Neuronal stem cell (in vitro differentiated cells): ENCODE data around the gene MARVELD3. TPM values are rescaled to one million over a fixed set of nuclear protein-coding genes. Genes with fewer than 3 reads are reported as not detected.
A peak's percentile ranks its signal among the peaks of the same experiment; 100 is the strongest.
"Not testable (repeated sequence)": the region's sequence is repeated elsewhere in the genome, so short reads cannot be mapped to it uniquely, and the experiment has no call there.

Source experiments
- DNase-seq: peaks from one replicate; pipeline ENCODE4 v3.0.0-alpha.2; 2013; ENCODE audit warnings: low spot score
- H2AFZ ChIP-seq: one replicate; pipeline ENCODE4 v1.6.1; 2013; ENCODE audit warnings: mild to moderate bottlenecking, low read length, inconsistent platforms
- H2AK5ac ChIP-seq: 2 replicates; pipeline ENCODE4 v1.6.1; 2013; ENCODE audit warnings: low read depth, mild to moderate bottlenecking, inconsistent platforms, low read length, moderate library complexity, mixed read lengths
- H2BK120ac ChIP-seq: 2 replicates; pipeline ENCODE4 v1.6.1; 2013; ENCODE audit warnings: low read depth, mild to moderate bottlenecking, inconsistent platforms, low read length, moderate library complexity, mixed read lengths
- H2BK12ac ChIP-seq: one replicate; pipeline ENCODE4 v1.6.1; 2013; ENCODE audit warnings: low read length, inconsistent platforms
- H2BK15ac ChIP-seq: 2 replicates; pipeline ENCODE4 v1.6.1; 2013; ENCODE audit warnings: mild to moderate bottlenecking, low read length, inconsistent platforms, mixed read lengths
- H2BK5ac ChIP-seq: one replicate; pipeline ENCODE4 v1.6.1; 2013; ENCODE audit warnings: inconsistent platforms, mild to moderate bottlenecking, low read length, moderate library complexity
- H3K14ac ChIP-seq: one replicate; pipeline ENCODE4 v1.6.1; 2013; ENCODE audit warnings: low read length, inconsistent platforms
- H3K18ac ChIP-seq: 2 replicates; pipeline ENCODE4 v1.6.1; 2013; ENCODE audit warnings: low read length, inconsistent platforms
- H3K23ac ChIP-seq: 2 replicates; pipeline ENCODE4 v1.6.1; 2013; ENCODE audit warnings: low read depth, mild to moderate bottlenecking, mixed read lengths, low read length, inconsistent platforms; ENCODE audit not compliant: poor library complexity
- H3K27ac ChIP-seq: replicated peaks from 3 replicates; pipeline ENCODE4 v1.5.1; 2013; ENCODE audit warnings: low read length, inconsistent platforms
- H3K27me3 ChIP-seq, 3 experiments: 2 replicates each; pipeline ENCODE4 v1.6.1; 2013; ENCODE audit warnings: low read length in 3 of 3, mild to moderate bottlenecking in 2 of 3, inconsistent platforms in 1 of 3, low read depth in 1 of 3, mixed read lengths in 1 of 3, moderate library complexity in 1 of 3; ENCODE audit not compliant: control insufficient read depth in 3 of 3, insufficient read depth in 3 of 3
- H3K36me3 ChIP-seq, 2 donors: replicated peaks in 1 of 2; 2 replicates each; pipeline ENCODE4 v1.6.1; 2013; ENCODE audit warnings: low read length in 2 of 2; ENCODE audit not compliant: control insufficient read depth in 2 of 2, insufficient read depth in 2 of 2
- H3K4ac ChIP-seq: 2 replicates; pipeline ENCODE4 v1.6.1; 2013; ENCODE audit warnings: inconsistent platforms, mild to moderate bottlenecking, low read length, moderate library complexity
- H3K4me1 ChIP-seq, 2 donors: 1 replicate in 1 of 2; 2 replicates in 1 of 2; pipeline ENCODE4 v1.6.1; 2013; ENCODE audit warnings: low read length in 2 of 2, low read depth in 1 of 2; ENCODE audit not compliant: control insufficient read depth in 2 of 2, insufficient read depth in 1 of 2
- H3K4me2 ChIP-seq: one replicate; pipeline ENCODE4 v1.6.1; 2013; ENCODE audit warnings: mild to moderate bottlenecking, low read length, inconsistent platforms; ENCODE audit not compliant: insufficient read depth, poor library complexity, severe bottlenecking
- H3K4me3 ChIP-seq, 2 donors: 2 replicates each; pipeline ENCODE4 v1.5.1; 2013; ENCODE audit warnings: low read length in 2 of 2, mild to moderate bottlenecking in 2 of 2, inconsistent platforms in 1 of 2, moderate library complexity in 1 of 2
- H3K79me1 ChIP-seq: one replicate; pipeline ENCODE4 v1.6.1; 2013; ENCODE audit warnings: low read depth, mild to moderate bottlenecking, inconsistent platforms, low read length, moderate library complexity
- H3K9ac ChIP-seq: one replicate; pipeline ENCODE4 v1.6.1; 2013; ENCODE audit warnings: mild to moderate bottlenecking, low read depth, low read length, inconsistent platforms; ENCODE audit not compliant: poor library complexity
- H3K9me3 ChIP-seq, 2 donors: replicated peaks in 1 of 2; 2 replicates each; pipeline versions ENCODE3 to v1.6.1; 2013; ENCODE audit warnings: low read length in 2 of 2, mild to moderate bottlenecking in 2 of 2, inconsistent platforms in 1 of 2, low read depth in 1 of 2, mixed read lengths in 1 of 2, moderate library complexity in 1 of 2; ENCODE audit not compliant: control insufficient read depth in 2 of 2, insufficient read depth in 1 of 2
- H4K8ac ChIP-seq: one replicate; pipeline ENCODE4 v1.6.1; 2013; ENCODE audit warnings: low read depth, mild to moderate bottlenecking, inconsistent platforms, low read length, moderate library complexity
- H4K91ac ChIP-seq: one replicate; pipeline ENCODE4 v1.6.1; 2013; ENCODE audit warnings: low read length, low read depth, mild to moderate bottlenecking, inconsistent platforms; ENCODE audit not compliant: poor library complexity
- WGBS, 2 donors: extraction: QIAGEN DNeasy Blood & Tissue Kit; methylation state at CpG; one replicate each; pipeline ENCODE4 v1.1.7; 2013; ENCODE audit warnings: missing lambda C conversion rate in 2 of 2, mixed read lengths in 1 of 2; ENCODE audit not compliant: insufficient read length in 2 of 2, insufficient replicate concordance in 1 of 2; ENCODE audit errors: extremely low coverage in 2 of 2; 5-methylcytosine and 5-hydroxymethylcytosine counted together
- polyA plus RNA-seq, 2 experiments: library from polyadenylated mRNA; stranded (reverse); fragments of 200-250 nt; gene quantifications; one replicate each; pipeline ENCODE4 v1.2.3, GENCODE V29; 2013

Gene MARVELD3, protein sequence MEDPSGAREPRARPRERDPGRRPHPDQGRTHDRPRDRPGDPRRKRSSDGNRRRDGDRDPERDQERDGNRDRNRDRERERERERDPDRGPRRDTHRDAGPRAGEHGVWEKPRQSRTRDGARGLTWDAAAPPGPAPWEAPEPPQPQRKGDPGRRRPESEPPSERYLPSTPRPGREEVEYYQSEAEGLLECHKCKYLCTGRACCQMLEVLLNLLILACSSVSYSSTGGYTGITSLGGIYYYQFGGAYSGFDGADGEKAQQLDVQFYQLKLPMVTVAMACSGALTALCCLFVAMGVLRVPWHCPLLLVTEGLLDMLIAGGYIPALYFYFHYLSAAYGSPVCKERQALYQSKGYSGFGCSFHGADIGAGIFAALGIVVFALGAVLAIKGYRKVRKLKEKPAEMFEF
- polyA plus RNA-seq (2013, experiment 1 of 2), result 0.04 TPM
- 0.10 TPM for polyA plus RNA-seq (2013, experiment 2 of 2)

DNA sequence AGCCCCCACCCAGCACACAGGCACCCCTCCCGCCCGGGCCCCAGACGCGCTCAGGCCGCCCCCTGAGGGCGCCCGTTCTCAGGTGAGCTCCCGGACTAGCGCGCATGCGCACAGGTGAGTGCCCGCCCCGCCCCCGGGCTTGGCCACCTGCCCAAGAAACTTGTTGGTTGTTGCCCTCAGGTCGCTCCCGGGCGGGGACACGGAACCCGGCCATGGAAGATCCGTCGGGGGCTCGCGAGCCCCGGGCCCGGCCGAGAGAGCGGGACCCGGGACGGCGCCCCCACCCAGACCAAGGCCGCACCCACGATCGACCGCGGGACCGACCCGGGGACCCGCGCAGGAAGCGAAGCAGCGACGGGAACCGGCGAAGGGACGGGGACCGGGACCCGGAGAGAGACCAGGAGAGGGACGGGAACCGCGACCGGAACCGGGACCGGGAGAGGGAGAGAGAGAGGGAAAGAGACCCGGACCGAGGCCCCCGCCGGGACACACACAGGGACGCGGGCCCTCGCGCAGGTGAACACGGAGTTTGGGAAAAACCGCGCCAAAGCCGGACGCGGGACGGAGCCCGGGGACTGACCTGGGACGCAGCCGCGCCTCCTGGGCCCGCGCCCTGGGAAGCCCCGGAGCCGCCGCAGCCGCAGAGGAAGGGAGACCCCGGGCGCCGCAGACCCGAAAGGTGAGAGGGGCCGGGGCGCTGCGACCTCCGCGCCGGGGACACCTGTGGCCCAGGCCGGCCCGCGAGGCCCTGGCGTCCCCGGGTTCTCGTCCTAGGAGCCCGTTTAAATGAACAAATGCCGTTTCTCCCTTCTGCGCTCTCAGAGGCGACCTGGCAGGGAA, at the start of gene MARVELD3:
TSS of gene MARVELD3 (plus strand) at position 167 of the 840 bp plus-strand sequence. CDS start at position 213, 46 bp downstream.
- Histone ChIP-seq H4K8ac (no peak within 1 kb of the TSS), H2AFZ (peak within 1 kb of the TSS; percentile 97), H3K4me2 (peak within 1 kb of the TSS; percentile 80), H2BK120ac (peak within 1 kb of the TSS; percentile 47), H3K23ac (peak within 1 kb of the TSS; percentile 80), H2BK15ac (peak within 1 kb of the TSS; percentile 67), H3K9me3 (peaks cover 1 to 3% of the 10 kb centered on the region in 2 donors), H3K14ac (no peak within 1 kb of the TSS), H2BK5ac (no peak within 1 kb of the TSS), H2AK5ac (no peak within 1 kb of the TSS), H3K27ac (no peak within 1 kb of the TSS), H3K36me3 (peaks cover 0 to 2% of the 10 kb centered on the region in 2 donors), H4K91ac (no peak within 1 kb of the TSS), H3K27me3 (peaks cover 8 to 47% (median 30%) of the 10 kb centered on the region in 3 experiments), H3K4ac (no peak within 1 kb of the TSS), H3K79me1 (no peaks in the 10 kb centered on the region), H3K4me1 (peaks cover 2 to 11% of the 10 kb centered on the region in 2 donors), H3K9ac (no peak within 1 kb of the TSS), H2BK12ac (no peak within 1 kb of the TSS), H3K18ac (peak within 1 kb of the TSS; percentile 31), H3K4me3 (peak within 1 kb of the TSS; percentile 43 to 77)
- DNase-seq, result no peak
- no CpG with 5 or more reads among the region's 98 CpGs for WGBS, 2 donors

GRCh38 chr16:71576971-71577370, 49.0 kb upstream of the MARVELD3 start, which contains the start of gene TAT:
TSS of gene TAT (minus strand) at chr16:71577092. CDS start at chr16:71576415, 677 bp downstream.
- H3K27ac ChIP-seq, result no peak within 1 kb of the TSS
- H3K27me3 ChIP-seq, result peaks cover 0 to 38% (median 0%) of the 10 kb centered on the region in 3 experiments
- H2BK15ac ChIP-seq, result no peak within 1 kb of the TSS
- H3K18ac ChIP-seq, result no peak within 1 kb of the TSS
- no peaks in the 10 kb centered on the region for H3K79me1 ChIP-seq
- no peaks in the 10 kb centered on the region for H3K9me3 ChIP-seq
- H3K4me2 ChIP-seq, result no peak within 1 kb of the TSS
- H3K14ac ChIP-seq, result no peak within 1 kb of the TSS
- no peaks in the 10 kb centered on the region for H3K36me3 ChIP-seq
- no peak within 1 kb of the TSS for H4K8ac ChIP-seq
- peak within 1 kb of the TSS in 1 of 2 donors; percentile 43 for H3K4me3 ChIP-seq
- H3K4me1 ChIP-seq, result no peaks in the 10 kb centered on the region
- H2AFZ ChIP-seq, result no peak within 1 kb of the TSS
- no peak within 1 kb of the TSS for H2AK5ac ChIP-seq
- H2BK12ac ChIP-seq, result no peak within 1 kb of the TSS
- H4K91ac ChIP-seq, result no peak within 1 kb of the TSS
- no peak for DNase-seq
- WGBS, 2 donors, result no CpG with 5 or more reads among the region's 3 CpGs
- no peak within 1 kb of the TSS for H2BK5ac ChIP-seq
- H3K4ac ChIP-seq, result no peak within 1 kb of the TSS
- no peak within 1 kb of the TSS for H2BK120ac ChIP-seq
- H3K9ac ChIP-seq, result peak within 1 kb of the TSS; percentile 24
- H3K23ac ChIP-seq, result no peak within 1 kb of the TSS

- not testable (repeated sequence) for H3K4me2 ChIP-seq, H3K27ac ChIP-seq, H3K36me3 ChIP-seq, H2BK15ac ChIP-seq, H3K4me3 ChIP-seq, H2BK120ac ChIP-seq, H3K4ac ChIP-seq, H3K9me3 ChIP-seq, H3K9ac ChIP-seq, DNase-seq, H2BK12ac ChIP-seq, H3K18ac ChIP-seq, H2AFZ ChIP-seq, H3K79me1 ChIP-seq, H3K14ac ChIP-seq, H2AK5ac ChIP-seq, H2BK5ac ChIP-seq, H4K8ac ChIP-seq, H3K23ac ChIP-seq, H4K91ac ChIP-seq, H3K4me1 ChIP-seq
- H3K27me3 ChIP-seq, result peaks cover 0 to 19% (median 0%) of the 10 kb centered on the region in 3 experiments
- WGBS, 2 donors, result no CpG with 5 or more reads among the region's 5 CpGs
Measured at GRCh38 chr16:71582553-71582848, 43.5 kb upstream of the MARVELD3 start.
